ENCODE data around the gene TCF12.

TCF12 gene

GRCh38 chr15:57306161-57306943 is 387.9 kb downstream of the TCF12 start:
- no peak for FAIRE-seq

GRCh38 chr15:57306944-57307411 is 388.5 kb downstream of the TCF12 start:
- no peak for FAIRE-seq

GRCh38 chr15:57307527-57308169 is 389.2 kb downstream of the TCF12 start:
- FAIRE-seq = peak; percentile 94

GRCh38 chr15:57308170-57308545 is 389.7 kb downstream of the TCF12 start:
- no peak for FAIRE-seq

- no peak for FAIRE-seq
These were observed 391.7 kb downstream of the TCF12 start for GRCh38 chr15:57309856-57310760.

GRCh38 chr15:57310876-57311275 is 392.4 kb downstream of the TCF12 start:
- no peak for FAIRE-seq

GRCh38 chr15:57312006-57312317 is 393.5 kb downstream of the TCF12 start:
- FAIRE-seq = no peak

GRCh38 chr15:57312318-57313133 is 394.1 kb downstream of the TCF12 start:
- no peak for FAIRE-seq

GRCh38 chr15:57313134-57313483 is 394.7 kb downstream of the TCF12 start:
- no peak for FAIRE-seq

- peak; percentile 77 for FAIRE-seq
These were observed 395.8 kb downstream of the TCF12 start for GRCh38 chr15:57314221-57314620.

- FAIRE-seq = no peak
These were observed 398.0 kb downstream of the TCF12 start for GRCh38 chr15:57316451-57316850.

GRCh38 chr15:57319226-57319918 is 400.9 kb downstream of the TCF12 start:
- no peak for FAIRE-seq

- FAIRE-seq = no peak
These were observed 401.6 kb downstream of the TCF12 start for GRCh38 chr15:57319919-57320560.

GRCh38 chr15:57320631-57321220 is 402.3 kb downstream of the TCF12 start:
- no peak for FAIRE-seq

- FAIRE-seq = no peak
These were observed 403.0 kb downstream of the TCF12 start for GRCh38 chr15:57321485-57321884.

- FAIRE-seq = no peak
These were observed 403.6 kb downstream of the TCF12 start for GRCh38 chr15:57321973-57322601.

GRCh38 chr15:57322602-57323250 is 404.3 kb downstream of the TCF12 start:
- FAIRE-seq = no peak

GRCh38 chr15:57323299-57323805 is 404.9 kb downstream of the TCF12 start:
- FAIRE-seq = no peak

- FAIRE-seq = no peak
These were observed 405.6 kb downstream of the TCF12 start for GRCh38 chr15:57323806-57324589.

All from endometrium (tissue), 2 donors.